Calu3 (cell line): ENCODE results near the gene ATP6V1E1. TPM values are rescaled to one million over a fixed set of nuclear protein-coding genes. Genes with fewer than 3 reads are reported as not detected.

Experiments used
- BruUV-seq: library from RNA; stranded (reverse); fragments of 400-500 nt; replicated peaks from 2 replicates; lab custom pipeline; 2021; lab: Mats Ljungman, UMichigan
- CTCF ChIA-PET: fragments of 300-600 bp; sonication (Branson Sonifier 250); formaldehyde crosslinking; loops from one replicate; lab custom pipeline; 2022; ENCODE audit warnings: antibody characterized with exemption; lab: Charles Lee
- DNase-seq: peaks from one replicate; pipeline ENCODE4 v3.0.0; 2022
- H3K27ac Mint-ChIP-seq: one replicate; pipeline ENCODE4 v1.8.0; 2022; ENCODE audit warnings: mixed read lengths; ENCODE audit not compliant: unreplicated experiment
- H3K27me3 Mint-ChIP-seq: one replicate; pipeline ENCODE4 v1.8.0; 2022; ENCODE audit warnings: mixed read lengths; ENCODE audit not compliant: unreplicated experiment
- H3K36me3 Mint-ChIP-seq: one replicate; pipeline ENCODE4 v1.8.0; 2022; ENCODE audit warnings: mild to moderate bottlenecking, moderate library complexity, mixed read lengths; ENCODE audit not compliant: insufficient read depth, unreplicated experiment
- H3K4me1 Mint-ChIP-seq: one replicate; pipeline ENCODE4 v1.8.0; 2022; ENCODE audit warnings: mild to moderate bottlenecking, low read depth, mixed read lengths; ENCODE audit not compliant: unreplicated experiment
- H3K4me3 Mint-ChIP-seq: one replicate; pipeline ENCODE4 v1.8.0; 2022; ENCODE audit warnings: mild to moderate bottlenecking, low read depth, moderate library complexity, mixed read lengths; ENCODE audit not compliant: unreplicated experiment
- H3K9me3 Mint-ChIP-seq: one replicate; pipeline ENCODE4 v1.8.0; 2022; ENCODE audit warnings: low read depth, mixed read lengths; ENCODE audit not compliant: unreplicated experiment
- CTCF ChIP-seq: fragments of 200-600 bp; IDR thresholded peaks from one replicate; pipeline ENCODE4 v1.8.0; 2022; ENCODE audit warnings: antibody characterized with exemption; ENCODE audit not compliant: unreplicated experiment
- intact Hi-C: fragments of 100-400 bp; cut with micrococcal nuclease; formaldehyde crosslinking; loops from one replicate; pipeline ENCODE4 v1.10.0; 2022; ENCODE audit not compliant: unreplicated experiment
- total RNA-seq: library from RNA; stranded (reverse); gene quantifications from 2 replicates; pipeline ENCODE4 v1.2.3, GENCODE V29; 2022

Gene ATP6V1E1
- total RNA-seq, 1 experiment from 2014 or later = 105 TPM

DNA sequence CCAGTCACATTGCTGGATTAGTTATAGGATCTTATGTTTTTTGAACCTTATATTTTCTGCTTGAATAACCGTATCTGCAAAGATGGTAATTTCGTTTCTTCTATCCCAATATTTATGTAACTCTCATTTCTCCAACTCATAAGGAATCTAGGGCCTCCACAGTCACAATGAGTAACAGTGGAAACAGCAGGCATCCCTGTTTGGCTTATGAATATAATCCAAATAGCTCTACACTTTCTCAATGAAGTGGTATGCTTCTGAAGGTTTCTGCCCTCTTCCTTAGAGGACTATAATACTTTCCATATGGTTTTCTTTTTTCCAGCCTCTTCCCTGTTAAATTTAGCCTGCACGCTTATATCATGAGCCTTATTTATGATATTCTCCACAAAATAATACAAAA, 16.5 kb downstream of the ATP6V1E1 start:
- H3K27me3 Mint-ChIP-seq = no peaks in the 10 kb centered on the region
- no peaks in the 10 kb centered on the region for H3K4me1 Mint-ChIP-seq
- intact Hi-C loops = no loop called here
- H3K4me3 Mint-ChIP-seq = no peak overlapping the region
- H3K27ac Mint-ChIP-seq = no peak overlapping the region
- H3K36me3 Mint-ChIP-seq = peaks cover 17% of the 10 kb centered on the region
- no peak for TF ChIP-seq CTCF
- no peaks in the 10 kb centered on the region for H3K9me3 Mint-ChIP-seq
- DNase-seq = no peak
- no TSS peak for BruUV-seq
- CTCF ChIA-PET = no interaction called here

- no peaks in the 10 kb centered on the region for H3K9me3 Mint-ChIP-seq
These were observed 20.5 kb downstream of the ATP6V1E1 start for GRCh38 chr22:17607891-17608521.

GRCh38 chr22:17606496-17606895, 22.1 kb downstream of the ATP6V1E1 start:
- H3K4me1 Mint-ChIP-seq = no peaks in the 10 kb centered on the region
- no peak for DNase-seq
- H3K9me3 Mint-ChIP-seq = no peaks in the 10 kb centered on the region
- no peak overlapping the region for H3K4me3 Mint-ChIP-seq
- intact Hi-C loops = loop anchor here (10.0 kb wide), 1 partner anchor 52 kb away; no protein-coding TSS in a partner anchor
- no peak for TF ChIP-seq CTCF
- CTCF ChIA-PET = no interaction called here
- H3K27me3 Mint-ChIP-seq = no peaks in the 10 kb centered on the region
- no peak overlapping the region for H3K27ac Mint-ChIP-seq
- peaks cover 15% of the 10 kb centered on the region for H3K36me3 Mint-ChIP-seq
- no TSS peak for BruUV-seq

More at GRCh38 chr22:17607891-17608521, 20.5 kb downstream of the ATP6V1E1 start:
- no peaks in the 10 kb centered on the region for H3K27me3 Mint-ChIP-seq
- H3K27ac Mint-ChIP-seq = no peak overlapping the region
- peaks cover 15% of the 10 kb centered on the region for H3K36me3 Mint-ChIP-seq
- DNase-seq = no peak
- no TSS peak for BruUV-seq
- TF ChIP-seq CTCF = no peak
- intact Hi-C loops = loop anchor here (10.0 kb wide), 1 partner anchor 53 kb away; no protein-coding TSS in a partner anchor
- no peak overlapping the region for H3K4me3 Mint-ChIP-seq
- H3K4me1 Mint-ChIP-seq = no peaks in the 10 kb centered on the region
- CTCF ChIA-PET = interaction anchor here (2.2 kb wide), 1 partner anchor 49 kb away, joined by 5 read pairs; no protein-coding TSS in a partner anchor

- DNase-seq = no peak
- H3K4me1 Mint-ChIP-seq = no peaks in the 10 kb centered on the region
- H3K9me3 Mint-ChIP-seq = no peaks in the 10 kb centered on the region
- no peaks in the 10 kb centered on the region for H3K27me3 Mint-ChIP-seq
- no peak overlapping the region for H3K27ac Mint-ChIP-seq
- CTCF ChIA-PET = no interaction called here
- no peak for TF ChIP-seq CTCF
- intact Hi-C loops = loop anchor here (10.0 kb wide), 1 partner anchor 49 kb away; no protein-coding TSS in a partner anchor
- H3K4me3 Mint-ChIP-seq = no peak overlapping the region
- peaks cover 25% of the 10 kb centered on the region for H3K36me3 Mint-ChIP-seq
- BruUV-seq = no TSS peak
These were observed 24.9 kb downstream of the ATP6V1E1 start for GRCh38 chr22:17603668-17604067.
